Spleen (tissue), 11 donors: ENCODE data around the gene LINC01488. TPM values are rescaled to one million over a fixed set of nuclear protein-coding genes. Genes with fewer than 3 reads are reported as not detected.

Source experiments
- DNase-seq: peaks from one replicate; pipeline ENCODE4 v3.0.0-alpha.2; 2020
- H3K27ac ChIP-seq, 8 donors: fragments of 200-600 bp; sonication (generic) in 7 of 8; 1 replicate in 4 of 8; 2 replicates in 4 of 8; pipeline versions ENCODE4 v1.5.0 to v1.8.0; 2016 to 2021; ENCODE audit warnings: inconsistent platforms in 4 of 8, mild to moderate bottlenecking in 4 of 8, moderate library complexity in 1 of 8
- H3K27me3 ChIP-seq, 7 donors: fragments of 200-600 bp; sonication (generic) in 6 of 7; replicated peaks in 1 of 7; 1 replicate in 4 of 7; 2 replicates in 3 of 7; pipeline versions ENCODE4 v1.5.0 to v1.8.0; 2016 to 2021; ENCODE audit warnings: inconsistent platforms in 3 of 7, mild to moderate bottlenecking in 1 of 7
- H3K36me3 ChIP-seq, 6 donors: fragments of 200-600 bp; sonication (generic) in 5 of 6; 1 replicate in 4 of 6; 2 replicates in 2 of 6; pipeline versions ENCODE4 v1.5.0 to v1.8.0; 2016 to 2021; ENCODE audit warnings: inconsistent platforms in 2 of 6
- H3K4me1 ChIP-seq, 6 donors: fragments of 200-600 bp; sonication (generic) in 5 of 6; 1 replicate in 3 of 6; 2 replicates in 3 of 6; pipeline versions ENCODE4 v1.5.0 to v1.8.0; 2016 to 2021; ENCODE audit warnings: inconsistent platforms in 3 of 6
- H3K4me3 ChIP-seq, 8 donors: fragments of 200-600 bp; sonication (generic) in 7 of 8; 1 replicate in 4 of 8; 2 replicates in 4 of 8; pipeline versions ENCODE4 v1.5.0 to v1.8.0; 2016 to 2021; ENCODE audit warnings: inconsistent platforms in 4 of 8, mild to moderate bottlenecking in 4 of 8, moderate library complexity in 2 of 8
- H3K9me3 ChIP-seq, 8 donors: fragments of 200-600 bp; sonication (generic) in 7 of 8; 1 replicate in 4 of 8; 2 replicates in 4 of 8; pipeline versions ENCODE4 v1.5.0 to v1.8.0; 2016 to 2021; ENCODE audit warnings: inconsistent platforms in 4 of 8
- POLR2A ChIP-seq, 3 donors: fragments of 450-650 bp; IDR thresholded peaks; one replicate each; pipeline ENCODE4 v1.5.1; 2017; ENCODE audit warnings: antibody characterized with exemption in 3 of 3, mild to moderate bottlenecking in 1 of 3
- POLR2AphosphoS5 ChIP-seq, 3 donors: sonication (generic); formaldehyde crosslinking; IDR thresholded peaks; one replicate each; pipeline ENCODE4 v1.5.1; 2017; ENCODE audit warnings: antibody characterized with exemption in 3 of 3
- WGBS, 5 donors: extraction: QIAGEN DNeasy Blood & Tissue Kit in 3 of 5; methylation state at CpG; one replicate each; pipeline versions ENCODE4 v1.1.5 to v1.1.7; 2013 to 2018; 5-methylcytosine and 5-hydroxymethylcytosine counted together
- intact Hi-C: fragments of 100-400 bp; cut with DNase I; formaldehyde crosslinking; loops from one replicate; pipeline ENCODE4 v1.15.0; 2023; ENCODE audit warnings: low total_unique reads
- polyA plus RNA-seq, 3 donors: library from polyadenylated mRNA; stranded (reverse); fragments of 200-250 nt; gene quantifications; one replicate each; pipeline ENCODE4 v1.2.1, GENCODE V29; 2013
- total RNA-seq, 7 donors: library from RNA; depleted of rRNA in 3 of 7; stranded (reverse); fragments of >200 nt in 3 of 7; fragmentation: NEBNext Ultra II Directional in 4 of 7; extraction: Animal tissue kit (Norgen Biotek cat#: 25700) in 4 of 7; gene quantifications; one replicate each; pipeline versions ENCODE4 v1.1.0 to v1.2.1, GENCODE V29; 2016 to 2021
- TF ChIP-seq, protein P1 (sequence below), 11 experiments: fragments of 200-600 bp in 7 of 11; fragments of 450-650 bp in 4 of 11; sonication (generic) in 4 of 11; IDR thresholded peaks in 8 of 11; conservative IDR thresholded peaks in 3 of 11; 1 replicate in 7 of 11; 2 replicates in 4 of 11; pipeline versions ENCODE4 v1.4.0 to v1.8.0; 2016 to 2021; ENCODE audit warnings: antibody characterized with exemption in 11 of 11, inconsistent platforms in 4 of 11, mild to moderate bottlenecking in 1 of 11
- donor health status: healthy with polysubstance abuse.
- donor health status: DM: no; HTN: no; CAD: no; lungs with moderate emphysema.
- donor health status: DM: no; HTN: no; CAD: no.
- donor health status: Bipolar disorder and iron deficiency.
- donor health status: healthy.
- donor health status: DM: no; HTN: no; CAD: no.
- donor health status: DM: yes; HTN: yes; CAD: no.

LINC01488 gene
- total and polyA plus RNA-seq, 10 donors: not detected

DNA sequence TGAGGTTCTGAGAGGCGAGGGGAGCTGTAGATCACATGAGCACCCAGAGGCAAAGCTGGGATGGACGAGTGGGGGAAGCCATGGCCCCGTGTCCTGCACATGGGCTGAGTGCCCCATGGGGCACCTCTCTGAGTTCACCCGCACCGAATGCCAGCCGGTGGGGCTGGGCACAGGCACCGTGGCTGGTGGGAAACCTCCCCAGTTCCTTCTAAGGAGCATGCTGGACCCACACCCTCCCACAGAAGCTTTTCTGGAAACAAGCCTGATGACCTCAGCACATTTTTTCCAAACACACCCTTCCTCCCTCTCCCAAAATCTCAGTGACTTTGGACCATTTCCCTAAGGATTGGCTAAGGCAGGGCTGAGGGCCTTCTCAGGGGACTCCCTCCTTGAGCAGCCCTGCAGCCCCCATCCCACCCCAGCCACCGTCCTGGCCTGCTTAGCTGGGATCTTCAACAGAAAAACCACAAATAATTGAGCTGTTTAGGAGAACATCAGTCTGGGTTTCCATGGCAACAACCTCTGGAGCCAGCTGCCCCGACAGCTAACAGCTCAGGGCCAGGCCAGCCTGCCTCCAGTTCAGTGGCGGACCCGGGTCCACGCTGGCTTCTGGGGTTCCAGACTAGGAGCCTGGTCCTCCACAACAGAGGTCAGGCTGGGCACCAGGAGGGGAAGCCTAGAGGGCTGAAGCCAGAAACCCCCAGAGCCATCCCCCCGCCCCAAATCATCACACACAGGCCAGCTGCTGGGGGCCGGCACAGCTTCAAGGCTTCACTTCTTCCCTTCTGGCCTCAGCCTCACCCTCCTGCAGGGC is 18.1 kb upstream of the LINC01488 start:
- peak overlapping the region in 1 of 8 donors; percentile 15 for H3K27ac ChIP-seq
- no peak overlapping the region for H3K4me3 ChIP-seq
- H3K9me3 ChIP-seq: peaks cover 0 to 18% (median 13%) of the 10 kb centered on the region in 8 donors
- no peak for TF ChIP-seq POLR2AphosphoS5 (IDR thresholded peaks at IDR 0.05)
- TF ChIP-seq POLR2A (IDR thresholded peaks at IDR 0.05): no peak
- H3K36me3 ChIP-seq: no peaks in the 10 kb centered on the region
- DNase-seq: peak; percentile 58
- intact Hi-C loops: no loop called here
- WGBS, 5 donors: 56 to 68% (median 63%) methylated on average over 10 to 14 of the region's 14 CpGs
- peaks cover 0 to 19% (median 0%) of the 10 kb centered on the region in 7 donors for H3K27me3 ChIP-seq
- H3K4me1 ChIP-seq: peaks cover 0 to 14% (median 5%) of the 10 kb centered on the region in 6 donors

DNA sequence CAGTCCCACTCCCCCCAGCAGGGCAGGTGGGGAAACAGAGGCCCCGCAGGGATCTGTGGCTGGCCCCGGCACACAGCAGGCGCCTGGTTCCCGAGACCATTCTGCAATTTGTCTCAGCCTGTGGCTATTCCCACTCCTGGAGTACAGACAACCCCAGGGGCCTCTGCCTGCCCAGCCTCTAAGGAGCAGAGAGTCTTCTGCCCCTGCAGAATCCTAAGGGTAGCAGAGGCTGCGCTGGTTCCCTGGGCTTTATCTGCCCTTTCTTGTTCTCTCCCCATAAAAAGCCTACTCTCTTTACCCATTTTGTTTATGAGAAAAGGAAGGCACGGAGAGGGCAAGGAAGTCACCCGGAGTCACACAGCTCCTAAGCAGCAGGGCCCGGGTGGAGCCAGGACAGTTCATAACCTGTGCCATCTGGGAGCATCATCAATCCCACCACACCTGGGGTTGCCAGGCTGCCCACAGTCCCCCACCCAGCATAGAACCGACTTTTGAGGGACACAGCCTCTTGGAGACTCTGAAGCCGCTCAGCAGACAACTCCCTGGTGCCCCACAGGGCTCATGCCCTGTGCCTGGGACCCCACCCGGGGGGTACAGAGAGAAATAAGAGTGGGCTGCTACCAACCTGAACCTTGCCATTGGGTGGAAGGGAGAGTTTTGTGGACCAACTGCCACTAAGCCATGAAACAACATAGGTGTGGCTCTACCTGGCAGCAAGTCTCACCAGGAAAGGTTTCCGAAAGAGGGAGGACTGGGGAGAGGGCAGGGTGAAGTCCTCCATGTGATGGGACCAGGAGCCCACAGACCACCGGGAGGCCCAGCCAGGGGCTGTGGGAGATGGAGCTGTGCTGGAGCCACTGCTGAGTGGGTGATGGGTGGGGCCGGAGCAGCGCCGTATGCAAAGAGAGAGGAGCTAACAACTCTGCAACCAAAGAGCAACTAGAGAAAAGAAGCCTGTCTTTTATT is 17.2 kb upstream of the LINC01488 start:
- peaks cover 0 to 23% (median 5%) of the 10 kb centered on the region in 6 donors for H3K4me1 ChIP-seq
- H3K9me3 ChIP-seq: peaks cover 0 to 18% (median 13%) of the 10 kb centered on the region in 8 donors
- peak; percentile 44 for DNase-seq
- TF ChIP-seq POLR2AphosphoS5 (IDR thresholded peaks at IDR 0.05) (no peak), POLR2A (IDR thresholded peaks at IDR 0.05) (no peak)
- TF ChIP-seq, protein P1, sequence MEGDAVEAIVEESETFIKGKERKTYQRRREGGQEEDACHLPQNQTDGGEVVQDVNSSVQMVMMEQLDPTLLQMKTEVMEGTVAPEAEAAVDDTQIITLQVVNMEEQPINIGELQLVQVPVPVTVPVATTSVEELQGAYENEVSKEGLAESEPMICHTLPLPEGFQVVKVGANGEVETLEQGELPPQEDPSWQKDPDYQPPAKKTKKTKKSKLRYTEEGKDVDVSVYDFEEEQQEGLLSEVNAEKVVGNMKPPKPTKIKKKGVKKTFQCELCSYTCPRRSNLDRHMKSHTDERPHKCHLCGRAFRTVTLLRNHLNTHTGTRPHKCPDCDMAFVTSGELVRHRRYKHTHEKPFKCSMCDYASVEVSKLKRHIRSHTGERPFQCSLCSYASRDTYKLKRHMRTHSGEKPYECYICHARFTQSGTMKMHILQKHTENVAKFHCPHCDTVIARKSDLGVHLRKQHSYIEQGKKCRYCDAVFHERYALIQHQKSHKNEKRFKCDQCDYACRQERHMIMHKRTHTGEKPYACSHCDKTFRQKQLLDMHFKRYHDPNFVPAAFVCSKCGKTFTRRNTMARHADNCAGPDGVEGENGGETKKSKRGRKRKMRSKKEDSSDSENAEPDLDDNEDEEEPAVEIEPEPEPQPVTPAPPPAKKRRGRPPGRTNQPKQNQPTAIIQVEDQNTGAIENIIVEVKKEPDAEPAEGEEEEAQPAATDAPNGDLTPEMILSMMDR (IDR thresholded peaks at IDR 0.05 in 8 of 11, conservative IDR thresholded peaks at IDR 0.05 in 3 of 11): no peak
- WGBS, 5 donors: 80 to 88% (median 84%) methylated on average over 16 of the region's 16 CpGs
- no peaks in the 10 kb centered on the region for H3K36me3 ChIP-seq
- intact Hi-C loops: no loop called here
- peaks cover 0 to 19% (median 0%) of the 10 kb centered on the region in 7 donors for H3K27me3 ChIP-seq
- no peak overlapping the region for H3K4me3 ChIP-seq
- peak overlapping the region in 1 of 8 donors; percentile 15 for H3K27ac ChIP-seq

DNA sequence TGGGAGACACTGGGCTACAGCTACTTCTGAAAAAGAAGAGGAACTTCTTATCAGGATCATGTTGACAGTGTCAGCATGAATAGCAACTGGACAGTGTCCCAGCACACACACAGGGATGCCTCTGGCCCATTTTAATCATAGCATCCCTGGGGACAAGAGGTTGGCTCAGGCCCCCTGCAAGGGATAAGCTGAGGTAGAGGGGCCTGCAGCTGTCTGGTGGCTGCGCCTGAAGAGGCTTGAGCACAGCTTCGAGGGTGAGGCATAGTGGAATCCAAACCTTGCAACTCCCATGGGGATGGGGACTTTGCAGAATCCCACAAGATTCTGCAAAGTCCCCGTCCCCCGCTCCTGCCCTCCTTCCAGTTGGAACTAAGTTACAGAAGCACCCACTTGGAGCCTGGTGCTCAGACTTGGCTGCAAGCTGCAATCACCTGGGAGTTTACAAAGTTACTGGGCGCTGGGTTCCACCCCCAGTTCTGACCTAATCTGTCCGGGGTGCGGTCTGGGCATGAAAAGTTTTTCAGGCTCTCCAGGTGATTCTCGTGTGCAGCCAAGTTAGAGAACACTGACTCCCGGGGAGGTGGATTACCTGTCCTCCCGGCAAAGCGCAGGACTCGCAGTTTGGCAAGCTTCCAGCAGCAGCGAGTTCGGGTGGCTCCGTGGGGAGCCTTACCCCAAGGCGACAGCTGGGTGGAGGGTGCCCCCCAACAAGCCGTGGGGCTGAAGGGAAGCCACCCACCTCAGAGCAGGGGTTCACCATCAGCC is 16.0 kb upstream of the LINC01488 start:
- peaks cover 0 to 23% (median 5%) of the 10 kb centered on the region in 6 donors for H3K4me1 ChIP-seq
- intact Hi-C loops: no loop called here
- peaks cover 0 to 19% (median 0%) of the 10 kb centered on the region in 7 donors for H3K27me3 ChIP-seq
- peak; percentile 46 for DNase-seq
- H3K9me3 ChIP-seq: peaks cover 0 to 13% (median 10%) of the 10 kb centered on the region in 8 donors
- no peaks in the 10 kb centered on the region for H3K36me3 ChIP-seq
- no peak overlapping the region for H3K27ac ChIP-seq
- no peak for TF ChIP-seq POLR2AphosphoS5 (IDR thresholded peaks at IDR 0.05)
- WGBS, 5 donors: 88 to 91% (median 89%) methylated on average over 15 to 17 of the region's 17 CpGs
- no peak overlapping the region for H3K4me3 ChIP-seq

DNA sequence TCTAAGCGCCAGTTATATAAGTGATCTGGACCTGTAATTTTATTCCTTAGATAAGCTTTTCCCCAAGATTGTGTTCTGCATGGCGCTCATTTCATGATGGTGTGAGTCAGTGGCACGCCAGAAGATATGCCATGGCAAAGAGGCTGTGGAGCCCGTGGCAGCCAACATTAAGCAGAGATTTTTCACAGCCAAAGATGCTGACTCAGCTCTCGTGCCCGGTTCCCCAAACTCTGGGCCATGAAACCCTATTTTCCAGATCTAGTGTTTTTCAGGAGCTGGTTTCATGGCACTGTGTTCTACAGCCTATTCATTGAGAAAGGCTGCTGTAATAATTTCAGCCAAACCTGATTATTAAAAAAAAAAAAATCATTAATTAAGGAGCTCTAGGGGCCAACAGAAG is 15.4 kb upstream of the LINC01488 start:
- no peak overlapping the region for H3K4me3 ChIP-seq
- H3K4me1 ChIP-seq: peaks cover 0 to 23% (median 7%) of the 10 kb centered on the region in 6 donors
- 78 to 93% (median 89%) methylated on average over 5 to 6 of the region's 6 CpGs for WGBS, 5 donors
- TF ChIP-seq, protein P1 (IDR thresholded peaks at IDR 0.05 in 8 of 11, conservative IDR thresholded peaks at IDR 0.05 in 3 of 11): no peak
- TF ChIP-seq POLR2AphosphoS5 (IDR thresholded peaks at IDR 0.05) (no peak), POLR2A (IDR thresholded peaks at IDR 0.05) (no peak)
- DNase-seq: no peak
- intact Hi-C loops: no loop called here
- no peaks in the 10 kb centered on the region for H3K36me3 ChIP-seq
- H3K27me3 ChIP-seq: peaks cover 0 to 23% (median 0%) of the 10 kb centered on the region in 7 donors
- H3K27ac ChIP-seq: no peak overlapping the region
- peaks cover 0 to 7% (median 4%) of the 10 kb centered on the region in 8 donors for H3K9me3 ChIP-seq
